ENCODE measurements around the gene INSYN2A. TPM values are rescaled to one million over a fixed set of nuclear protein-coding genes. Genes with fewer than 3 reads are reported as not detected.

INSYN2A gene
- total RNA-seq, 1 donor from 2014 or later, result 0.13 TPM

DNA sequence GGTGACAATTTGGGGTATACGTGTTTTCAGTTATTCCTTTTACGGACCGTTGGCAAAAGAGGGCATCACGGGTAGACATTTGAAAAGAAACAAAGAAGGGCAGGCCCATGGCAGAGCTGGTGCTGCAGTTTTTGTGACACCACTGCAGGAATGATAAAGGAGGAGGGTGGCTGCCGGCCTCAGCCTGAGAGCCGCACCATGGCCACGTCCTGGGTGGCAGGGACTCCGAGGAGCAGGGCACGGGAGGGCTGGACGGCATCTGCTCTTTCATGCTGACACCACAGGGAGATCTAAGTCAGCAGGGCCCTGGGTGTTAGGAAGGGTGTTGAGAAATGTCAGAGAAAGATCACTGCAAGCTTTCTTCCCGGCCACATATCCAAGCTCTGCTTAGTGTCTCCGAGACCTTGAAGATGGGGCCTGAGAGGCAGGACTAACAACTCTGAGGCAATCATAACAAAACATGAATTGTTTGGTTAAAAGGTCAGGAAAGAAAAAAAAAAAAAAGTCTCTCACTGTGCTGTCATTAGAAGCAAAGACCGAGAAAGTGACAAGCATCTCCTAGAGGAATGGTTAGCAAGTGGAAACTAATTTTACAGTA, 36.6 kb downstream of the INSYN2A start:
- H3K27ac Mint-ChIP-seq, result no peak overlapping the region
- peaks cover 4% of the 10 kb centered on the region for H3K4me1 Mint-ChIP-seq
- H3K9me3 Mint-ChIP-seq, result no peaks in the 10 kb centered on the region
- H3K4me3 Mint-ChIP-seq, result no peak overlapping the region
- no peak for DNase-seq (ENCODE audit: low spot score in 2 of 2, unreplicated experiment in 2 of 2)
- TF ChIP-seq, protein P1, sequence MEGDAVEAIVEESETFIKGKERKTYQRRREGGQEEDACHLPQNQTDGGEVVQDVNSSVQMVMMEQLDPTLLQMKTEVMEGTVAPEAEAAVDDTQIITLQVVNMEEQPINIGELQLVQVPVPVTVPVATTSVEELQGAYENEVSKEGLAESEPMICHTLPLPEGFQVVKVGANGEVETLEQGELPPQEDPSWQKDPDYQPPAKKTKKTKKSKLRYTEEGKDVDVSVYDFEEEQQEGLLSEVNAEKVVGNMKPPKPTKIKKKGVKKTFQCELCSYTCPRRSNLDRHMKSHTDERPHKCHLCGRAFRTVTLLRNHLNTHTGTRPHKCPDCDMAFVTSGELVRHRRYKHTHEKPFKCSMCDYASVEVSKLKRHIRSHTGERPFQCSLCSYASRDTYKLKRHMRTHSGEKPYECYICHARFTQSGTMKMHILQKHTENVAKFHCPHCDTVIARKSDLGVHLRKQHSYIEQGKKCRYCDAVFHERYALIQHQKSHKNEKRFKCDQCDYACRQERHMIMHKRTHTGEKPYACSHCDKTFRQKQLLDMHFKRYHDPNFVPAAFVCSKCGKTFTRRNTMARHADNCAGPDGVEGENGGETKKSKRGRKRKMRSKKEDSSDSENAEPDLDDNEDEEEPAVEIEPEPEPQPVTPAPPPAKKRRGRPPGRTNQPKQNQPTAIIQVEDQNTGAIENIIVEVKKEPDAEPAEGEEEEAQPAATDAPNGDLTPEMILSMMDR (IDR thresholded peaks at IDR 0.05; ENCODE audit: unreplicated experiment), result no peak
- no peaks in the 10 kb centered on the region for H3K27me3 Mint-ChIP-seq (ENCODE audit: low read depth)
- H3K36me3 Mint-ChIP-seq, result no peaks in the 10 kb centered on the region

DNA sequence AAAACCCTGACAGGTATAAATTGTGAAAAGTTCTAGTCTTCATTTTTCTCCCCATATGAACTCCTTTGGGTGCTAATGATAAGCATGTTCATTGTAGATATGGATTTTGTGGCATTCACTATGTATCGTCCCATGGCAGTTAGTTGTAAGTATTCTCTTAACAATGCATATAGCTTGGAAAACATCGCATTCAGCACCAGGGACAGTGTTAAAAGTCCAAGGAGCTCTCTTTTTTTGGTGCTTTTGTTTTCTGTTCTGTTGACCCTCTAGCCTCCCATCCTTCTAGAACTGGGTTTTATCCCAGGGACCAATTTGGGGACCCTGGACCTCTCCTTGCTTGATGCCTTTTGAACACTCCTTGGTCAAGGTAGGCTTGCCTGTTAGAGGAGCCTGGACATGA, 37.7 kb downstream of the INSYN2A start:
- TF ChIP-seq, protein P1 (IDR thresholded peaks at IDR 0.05; ENCODE audit: unreplicated experiment), result no peak
- H3K4me3 Mint-ChIP-seq, result no peak overlapping the region
- H3K27ac Mint-ChIP-seq, result no peak overlapping the region
- DNase-seq (ENCODE audit: low spot score in 2 of 2, unreplicated experiment in 2 of 2), result no peak
- peaks cover 3% of the 10 kb centered on the region for H3K4me1 Mint-ChIP-seq
- no peaks in the 10 kb centered on the region for H3K27me3 Mint-ChIP-seq (ENCODE audit: low read depth)
- no peaks in the 10 kb centered on the region for H3K9me3 Mint-ChIP-seq
- H3K36me3 Mint-ChIP-seq, result no peaks in the 10 kb centered on the region

- H3K9me3 Mint-ChIP-seq, result no peaks in the 10 kb centered on the region
- no peaks in the 10 kb centered on the region for H3K4me1 Mint-ChIP-seq
- no peak for DNase-seq (ENCODE audit: low spot score in 2 of 2, unreplicated experiment in 2 of 2)
- no peak overlapping the region for H3K4me3 Mint-ChIP-seq
- H3K27me3 Mint-ChIP-seq (ENCODE audit: low read depth), result no peaks in the 10 kb centered on the region
- no peaks in the 10 kb centered on the region for H3K36me3 Mint-ChIP-seq
- H3K27ac Mint-ChIP-seq, result no peak overlapping the region
- TF ChIP-seq, protein P1 (IDR thresholded peaks at IDR 0.05; ENCODE audit: unreplicated experiment), result no peak
Measured at GRCh38 chr10:127157506-127158200, 38.7 kb downstream of the INSYN2A start.

- Mint-ChIP-seq H3K27ac (no peak overlapping the region), H3K4me3 (no peak overlapping the region), H3K4me1 (no peaks in the 10 kb centered on the region), H3K36me3 (no peaks in the 10 kb centered on the region), H3K27me3 (ENCODE audit: low read depth) (no peaks in the 10 kb centered on the region), H3K9me3 (no peaks in the 10 kb centered on the region)
- no peak for DNase-seq (ENCODE audit: low spot score in 2 of 2, unreplicated experiment in 2 of 2)
- TF ChIP-seq, protein P1 (IDR thresholded peaks at IDR 0.05; ENCODE audit: unreplicated experiment), result no peak
Measured at GRCh38 chr10:127157089-127157488, 39.3 kb downstream of the INSYN2A start.

- H3K4me3 Mint-ChIP-seq, result no peak overlapping the region
- H3K4me1 Mint-ChIP-seq, result no peaks in the 10 kb centered on the region
- TF ChIP-seq, protein P1 (IDR thresholded peaks at IDR 0.05; ENCODE audit: unreplicated experiment), result no peak
Measured at GRCh38 chr10:127154831-127155620, 41.4 kb downstream of the INSYN2A start.

More at GRCh38 chr10:127154831-127155620, 41.4 kb downstream of the INSYN2A start:
- H3K27me3 Mint-ChIP-seq (ENCODE audit: low read depth), result no peaks in the 10 kb centered on the region
- no peaks in the 10 kb centered on the region for H3K36me3 Mint-ChIP-seq
- DNase-seq (ENCODE audit: low spot score in 2 of 2, unreplicated experiment in 2 of 2), result no peak
- no peaks in the 10 kb centered on the region for H3K9me3 Mint-ChIP-seq
- no peak overlapping the region for H3K27ac Mint-ChIP-seq

Data from mesothelial cell of epicardium (in vitro differentiated cells).